T-helper 2 cell (primary cell): ENCODE measurements around the gene STRN4.
"Not testable (repeated sequence)": the region's sequence is repeated elsewhere in the genome, so short reads cannot be mapped to it uniquely, and the experiment has no call there.

Experiments
- DNase-seq, 5 experiments: peaks; one replicate each; pipeline versions ENCODE4 v3.0.0 to v3.0.0-alpha.2; 2012 to 2022
- total RNA-seq, 2 donors: gene quantifications; one replicate each; lab custom pipeline; 2026; lab: John Stamatoyannopoulos, UW

STRN4 gene
- 62.3 to 104 reads per million in 2 donors for total RNA-seq

DNA sequence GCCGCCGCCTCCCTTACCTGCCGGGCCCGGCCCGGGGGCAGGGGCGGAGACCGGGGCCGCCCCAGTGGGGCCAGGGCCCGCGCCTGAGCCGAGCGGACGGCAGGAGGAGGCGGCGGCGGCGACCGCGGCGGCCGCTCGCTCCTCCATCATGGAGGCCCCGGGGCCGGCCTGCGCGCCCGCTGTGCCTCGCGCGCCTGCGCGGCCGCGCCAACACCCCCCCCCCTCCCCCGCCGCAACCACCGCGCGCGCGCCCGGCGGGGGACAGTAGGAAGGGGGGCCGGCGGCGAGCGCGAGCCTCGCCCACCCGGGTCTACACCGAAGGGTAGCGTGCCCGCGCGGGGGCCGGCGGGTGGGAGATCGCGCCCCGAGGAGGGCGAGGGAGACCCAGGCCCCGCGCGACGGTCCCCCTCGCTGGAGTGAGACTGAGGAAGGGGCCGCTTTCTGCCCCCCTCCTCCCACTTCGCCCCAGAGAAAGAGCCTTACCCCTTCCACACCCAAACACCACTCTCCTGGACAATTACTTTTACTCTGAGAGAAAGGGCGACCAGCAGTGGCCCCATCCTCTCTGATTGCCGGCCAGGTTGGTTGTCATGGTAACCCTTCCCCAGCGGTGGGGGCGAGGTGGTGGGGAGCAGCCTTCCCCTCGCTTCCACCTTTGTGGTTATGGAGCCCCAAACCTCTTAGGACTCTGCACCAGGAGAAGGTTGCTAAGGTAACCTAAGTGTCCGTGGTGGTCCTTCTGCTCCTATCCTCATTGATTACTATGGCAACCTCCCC, at the start of gene STRN4:
Gene STRN4, minus strand, starts transcription at position 170 of the 777 bp plus-strand sequence. Its CDS starts 20 bp downstream, at position 150.
- peak; percentile 23 to 80 (median 43) for DNase-seq

DNA sequence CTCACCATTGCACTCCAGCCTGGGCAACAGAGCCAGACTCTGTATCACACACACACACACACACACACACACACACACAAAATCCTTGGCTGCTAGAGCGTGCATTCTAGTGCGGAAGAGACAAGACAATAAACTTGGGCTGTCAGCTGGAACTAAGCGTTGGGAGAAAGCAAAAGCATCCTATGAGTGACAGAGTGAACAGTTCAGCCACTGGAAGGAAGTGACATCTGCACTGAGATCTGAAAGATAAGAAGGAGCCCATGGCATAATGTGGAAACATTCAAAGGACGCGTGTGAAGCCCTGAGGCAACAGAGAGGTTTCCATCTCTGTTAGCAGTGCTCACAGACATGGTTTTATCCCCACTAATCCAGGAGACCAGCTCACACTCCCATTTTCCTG, 45.7 kb upstream of the STRN4 start:
- DNase-seq: peak in 2 of 5 experiments; percentile 40 to 92

DNA sequence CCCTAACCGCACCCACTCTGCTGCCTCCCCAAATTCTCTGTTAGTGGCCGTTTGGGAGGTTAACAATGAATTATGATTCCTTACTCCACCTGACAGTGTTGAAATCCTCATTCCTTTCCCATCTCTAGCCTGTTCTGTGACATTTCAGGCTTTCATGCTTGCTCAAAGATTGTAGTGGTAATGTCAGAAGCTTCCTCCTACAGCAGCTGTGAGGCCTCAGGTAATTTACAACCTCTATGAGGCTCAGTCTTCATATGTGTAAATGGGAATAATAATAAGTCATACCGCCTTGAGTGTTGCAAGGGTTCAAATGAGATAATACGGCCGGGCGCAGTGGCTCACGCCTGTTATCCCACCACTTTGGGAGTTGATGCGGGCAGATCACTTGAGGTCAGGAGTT, 43.1 kb upstream of the STRN4 start:
- no peak for DNase-seq

GRCh38 chr19:46788968-46789338, 42.7 kb upstream of the STRN4 start:
- no peak for DNase-seq

- peak; percentile 93 to 99 (median 98) for DNase-seq
These were observed 42.2 kb upstream of the STRN4 start, which contains the start of gene SLC1A5 for GRCh38 chr19:46788262-46788967. Gene SLC1A5, minus strand, starts transcription at chr19:46788594. Its CDS starts 629 bp downstream, at chr19:46787965.

DNA sequence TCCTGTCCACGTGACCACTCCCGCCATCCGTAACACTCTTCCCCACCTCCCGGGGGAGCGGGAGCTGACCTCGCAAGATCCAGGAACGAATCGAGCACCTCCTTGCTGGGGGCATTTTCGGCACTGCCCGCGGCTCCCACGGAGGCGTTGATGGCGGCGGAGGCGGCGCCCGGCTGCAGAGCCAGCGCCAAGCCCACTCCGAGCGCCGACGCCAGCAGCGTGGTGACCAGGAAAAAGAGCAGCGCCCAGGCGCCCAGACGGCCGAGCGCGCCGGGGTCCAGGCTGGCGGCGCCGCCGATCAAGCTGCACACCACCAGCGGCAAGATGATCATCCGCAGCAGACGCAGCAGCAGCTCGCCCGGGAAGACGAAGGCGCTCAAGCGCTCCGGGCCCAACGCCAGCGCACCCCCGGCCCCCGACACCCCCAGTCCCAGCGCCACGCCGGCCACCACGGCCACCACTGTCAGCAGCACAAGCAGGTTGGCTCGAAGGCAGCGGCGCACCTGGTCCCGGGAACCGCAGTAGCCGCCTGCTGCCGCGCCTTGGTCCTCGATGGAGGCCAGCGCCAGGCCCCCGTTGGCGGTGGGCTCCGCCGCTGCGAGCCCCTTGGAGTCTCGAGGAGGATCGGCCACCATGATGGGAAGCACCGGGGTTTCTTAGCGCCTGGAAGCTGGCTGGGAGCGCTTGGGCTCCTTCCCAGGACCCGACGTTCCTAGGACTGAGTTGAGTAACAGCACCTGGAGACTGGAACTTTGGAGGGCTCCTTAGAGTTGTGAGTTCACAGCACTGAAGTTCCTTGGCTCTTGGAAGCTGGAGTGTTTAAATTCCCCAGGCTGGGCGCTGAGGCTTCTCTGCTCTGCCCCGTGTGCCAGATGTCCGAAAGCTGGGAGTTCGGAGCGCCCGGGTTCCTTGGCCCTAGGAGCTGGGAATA, 41.3 kb upstream of the STRN4 start:
- peak in 4 of 5 experiments; percentile 20 to 55 (median 22) for DNase-seq

GRCh38 chr19:46787040-46787330, 40.7 kb upstream of the STRN4 start:
- DNase-seq: no peak

- peak; percentile 39 to 91 (median 75) for DNase-seq
These were observed 40.2 kb upstream of the STRN4 start for GRCh38 chr19:46786236-46787039.

- no peak for DNase-seq
These were observed 39.7 kb upstream of the STRN4 start for GRCh38 chr19:46785980-46786235.

DNA sequence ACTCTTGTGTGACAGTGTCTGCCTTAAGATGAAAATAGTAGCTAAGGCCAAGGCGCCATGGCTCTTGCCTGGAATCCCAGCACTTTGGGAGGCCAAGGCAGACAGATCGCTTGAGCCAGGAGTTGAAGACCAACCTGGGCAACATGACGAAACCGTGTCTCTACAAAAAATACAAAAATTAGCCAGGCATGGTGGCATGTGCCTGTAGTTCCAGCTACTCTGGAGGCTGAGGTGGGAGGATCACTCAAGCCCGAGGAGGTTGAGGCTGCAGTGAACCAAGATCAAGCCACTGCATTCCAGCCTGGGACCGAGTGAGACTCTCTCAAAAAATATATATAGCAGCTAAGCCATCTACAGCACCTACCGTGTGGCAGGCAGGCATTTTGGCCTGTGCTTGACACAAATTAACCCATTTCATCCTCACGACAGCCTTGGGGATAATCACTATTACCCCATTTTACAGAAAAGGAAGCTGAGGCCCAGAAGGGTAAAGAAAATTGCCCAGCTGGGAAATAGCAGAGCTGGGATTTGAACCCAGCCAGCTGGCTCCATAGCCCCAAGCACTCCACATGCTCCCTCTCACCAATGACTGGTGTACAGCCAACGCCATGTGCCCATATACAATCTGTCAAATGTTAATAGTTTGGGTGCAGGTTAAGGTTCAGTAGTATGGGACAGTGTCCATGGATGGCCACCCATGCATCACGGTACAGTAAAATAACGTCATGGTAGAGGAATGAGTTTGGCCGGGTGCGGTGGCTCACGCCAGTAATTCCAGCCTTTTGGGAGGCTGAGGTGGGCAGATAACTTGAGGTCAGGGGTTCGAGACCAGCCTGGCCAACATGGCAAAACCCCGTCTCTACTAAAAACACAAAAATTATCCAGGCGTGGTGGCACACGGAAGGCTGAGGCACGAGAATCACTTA, 39.1 kb upstream of the STRN4 start:
- DNase-seq: no peak

GRCh38 chr19:46784262-46785053, 38.2 kb upstream of the STRN4 start:
- DNase-seq: peak in 3 of 5 experiments; percentile 12 to 86 (median 52)

GRCh38 chr19:46783670-46784069, 37.4 kb upstream of the STRN4 start:
- no peak for DNase-seq

GRCh38 chr19:46782355-46783019, 36.2 kb upstream of the STRN4 start:
- DNase-seq: no peak

GRCh38 chr19:46777956-46778645, 31.9 kb upstream of the STRN4 start:
- DNase-seq: not testable (repeated sequence)

- no peak for DNase-seq
These were observed 31.0 kb upstream of the STRN4 start for GRCh38 chr19:46776927-46777911.

GRCh38 chr19:46775642-46776258, 29.5 kb upstream of the STRN4 start:
- no peak for DNase-seq

GRCh38 chr19:46773018-46773399, 26.8 kb upstream of the STRN4 start:
- DNase-seq: no peak
